Measurements from ENCODE around the gene SLC5A2.

The SLC5A2 gene

GRCh38 chr16:31467858-31468257 lies 15.1 kb upstream of the SLC5A2 start:
- H3K27ac ChIP-seq (ENCODE audit: insufficient read depth, low read depth, low read length, poor library complexity, severe bottlenecking) = no peak overlapping the region
- peaks cover 5% of the 10 kb centered on the region for H3K4me1 ChIP-seq (ENCODE audit: control insufficient read depth, insufficient read depth, low read length)
- no peaks in the 10 kb centered on the region for H3K36me3 ChIP-seq (ENCODE audit: control insufficient read depth, insufficient read depth, low read length)
- WGBS, 2 experiments = 92 to 93% methylated on average over 4 to 5 of the region's 5 CpGs
- H3K27me3 ChIP-seq (ENCODE audit: control insufficient read depth, insufficient read depth, low read length, poor library complexity, severe bottlenecking) = peaks cover 22% of the 10 kb centered on the region
- no peak overlapping the region for H3K4me3 ChIP-seq (ENCODE audit: insufficient read depth, low read depth, low read length)
- no peaks in the 10 kb centered on the region for H3K9me3 ChIP-seq (ENCODE audit: control insufficient read depth, low read length)

- peaks cover 5% of the 10 kb centered on the region for H3K4me1 ChIP-seq (ENCODE audit: control insufficient read depth, insufficient read depth, low read length)
- H3K9me3 ChIP-seq (ENCODE audit: control insufficient read depth, low read length) = no peaks in the 10 kb centered on the region
- peaks cover 44% of the 10 kb centered on the region for H3K27me3 ChIP-seq (ENCODE audit: control insufficient read depth, insufficient read depth, low read length, poor library complexity, severe bottlenecking)
- no peaks in the 10 kb centered on the region for H3K36me3 ChIP-seq (ENCODE audit: control insufficient read depth, insufficient read depth, low read length)
- no peak overlapping the region for H3K4me3 ChIP-seq (ENCODE audit: insufficient read depth, low read depth, low read length)
- WGBS, 2 experiments = 84 to 90% methylated on average over 3 of the region's 3 CpGs
- no peak overlapping the region for H3K27ac ChIP-seq (ENCODE audit: insufficient read depth, low read depth, low read length, poor library complexity, severe bottlenecking)
Measured at GRCh38 chr16:31470615-31471014, 12.3 kb upstream of the SLC5A2 start.

DNA sequence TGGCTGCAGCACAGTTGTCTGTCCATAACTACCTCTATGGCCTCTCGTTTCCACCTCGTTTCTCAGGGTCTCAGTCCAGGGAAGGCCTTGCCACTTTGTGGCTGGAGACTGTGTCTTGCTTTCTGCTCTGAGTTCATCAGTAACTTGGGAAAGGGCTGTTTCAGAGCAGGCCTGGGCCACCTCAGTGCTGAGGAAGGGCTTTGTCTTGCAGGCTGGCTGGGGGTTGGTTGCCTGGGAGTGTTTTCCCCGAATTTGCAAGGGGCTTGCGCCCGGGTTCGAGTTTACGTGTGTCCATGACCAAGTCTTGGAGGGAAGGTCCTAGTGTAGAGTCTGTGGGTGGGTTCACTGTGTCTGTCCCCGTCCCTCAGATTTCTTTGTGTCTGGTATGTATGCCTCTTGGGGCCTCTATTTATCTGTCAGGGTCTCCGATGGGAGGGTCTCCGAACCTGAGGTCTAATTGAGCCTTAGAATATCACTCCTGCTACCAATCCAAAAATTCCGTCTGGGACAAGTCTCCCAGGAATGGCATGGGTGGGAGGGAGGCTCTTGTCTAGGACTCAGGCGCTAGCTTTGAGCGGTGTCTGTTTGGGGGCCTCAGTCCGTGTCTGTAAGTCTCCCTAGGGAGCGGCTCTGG lies 11.6 kb upstream of the SLC5A2 start:
- H3K27ac ChIP-seq (ENCODE audit: insufficient read depth, low read depth, low read length, poor library complexity, severe bottlenecking) = no peak overlapping the region
- peak overlapping the region; percentile 45 for H3K4me3 ChIP-seq (ENCODE audit: insufficient read depth, low read depth, low read length)
- H3K27me3 ChIP-seq (ENCODE audit: control insufficient read depth, insufficient read depth, low read length, poor library complexity, severe bottlenecking) = peaks cover 51% of the 10 kb centered on the region
- H3K36me3 ChIP-seq (ENCODE audit: control insufficient read depth, insufficient read depth, low read length) = no peaks in the 10 kb centered on the region
- H3K9me3 ChIP-seq (ENCODE audit: control insufficient read depth, low read length) = no peaks in the 10 kb centered on the region
- H3K4me1 ChIP-seq (ENCODE audit: control insufficient read depth, insufficient read depth, low read length) = peaks cover 5% of the 10 kb centered on the region
- 54 to 58% methylated on average over 15 of the region's 15 CpGs for WGBS, 2 experiments

- no peaks in the 10 kb centered on the region for H3K36me3 ChIP-seq (ENCODE audit: control insufficient read depth, insufficient read depth, low read length)
- no peak within 1 kb of the TSS for H3K27ac ChIP-seq (ENCODE audit: insufficient read depth, low read depth, low read length, poor library complexity, severe bottlenecking)
- WGBS, 2 experiments = 1% methylated on average over 58 to 62 of the region's 63 CpGs
- peak within 1 kb of the TSS; percentile 45 for H3K4me3 ChIP-seq (ENCODE audit: insufficient read depth, low read depth, low read length)
- H3K27me3 ChIP-seq (ENCODE audit: control insufficient read depth, insufficient read depth, low read length, poor library complexity, severe bottlenecking) = peaks cover 59% of the 10 kb centered on the region
- H3K9me3 ChIP-seq (ENCODE audit: control insufficient read depth, low read length) = no peaks in the 10 kb centered on the region
- peaks cover 5% of the 10 kb centered on the region for H3K4me1 ChIP-seq (ENCODE audit: control insufficient read depth, insufficient read depth, low read length)
Measured at GRCh38 chr16:31471875-31472708, 10.8 kb upstream of the SLC5A2 start, which contains the start of gene TGFB1I1. TGFB1I1 (plus strand) TSS chr16:31472152; CDS start chr16:31472189, 37 bp downstream.

- no peaks in the 10 kb centered on the region for H3K9me3 ChIP-seq (ENCODE audit: control insufficient read depth, low read length)
- peak overlapping the region; percentile 45 for H3K4me3 ChIP-seq (ENCODE audit: insufficient read depth, low read depth, low read length)
- H3K27ac ChIP-seq (ENCODE audit: insufficient read depth, low read depth, low read length, poor library complexity, severe bottlenecking) = no peak overlapping the region
- peaks cover 5% of the 10 kb centered on the region for H3K4me1 ChIP-seq (ENCODE audit: control insufficient read depth, insufficient read depth, low read length)
- WGBS, 2 experiments = 44 to 52% methylated on average over 20 of the region's 20 CpGs
- no peaks in the 10 kb centered on the region for H3K36me3 ChIP-seq (ENCODE audit: control insufficient read depth, insufficient read depth, low read length)
- H3K27me3 ChIP-seq (ENCODE audit: control insufficient read depth, insufficient read depth, low read length, poor library complexity, severe bottlenecking) = peaks cover 65% of the 10 kb centered on the region
Measured at GRCh38 chr16:31472709-31473203, 10.2 kb upstream of the SLC5A2 start.

GRCh38 chr16:31473264-31473984 lies 9.5 kb upstream of the SLC5A2 start:
- Histone ChIP-seq H3K9me3 (ENCODE audit: control insufficient read depth, low read length) (no peaks in the 10 kb centered on the region), H3K27ac (ENCODE audit: insufficient read depth, low read depth, low read length, poor library complexity, severe bottlenecking) (no peak overlapping the region), H3K4me1 (ENCODE audit: control insufficient read depth, insufficient read depth, low read length) (peaks cover 5% of the 10 kb centered on the region), H3K27me3 (ENCODE audit: control insufficient read depth, insufficient read depth, low read length, poor library complexity, severe bottlenecking) (peaks cover 70% of the 10 kb centered on the region), H3K36me3 (ENCODE audit: control insufficient read depth, insufficient read depth, low read length) (no peaks in the 10 kb centered on the region), H3K4me3 (ENCODE audit: insufficient read depth, low read depth, low read length) (no peak overlapping the region)
- 92 to 93% methylated on average over 17 of the region's 17 CpGs for WGBS, 2 experiments

- no peak overlapping the region for H3K27ac ChIP-seq (ENCODE audit: insufficient read depth, low read depth, low read length, poor library complexity, severe bottlenecking)
- H3K27me3 ChIP-seq (ENCODE audit: control insufficient read depth, insufficient read depth, low read length, poor library complexity, severe bottlenecking) = peaks cover 73% of the 10 kb centered on the region
- 88 to 89% methylated on average over 12 of the region's 12 CpGs for WGBS, 2 experiments
- H3K36me3 ChIP-seq (ENCODE audit: control insufficient read depth, insufficient read depth, low read length) = no peaks in the 10 kb centered on the region
- H3K4me3 ChIP-seq (ENCODE audit: insufficient read depth, low read depth, low read length) = no peak overlapping the region
- no peaks in the 10 kb centered on the region for H3K9me3 ChIP-seq (ENCODE audit: control insufficient read depth, low read length)
- peaks cover 5% of the 10 kb centered on the region for H3K4me1 ChIP-seq (ENCODE audit: control insufficient read depth, insufficient read depth, low read length)
Measured at GRCh38 chr16:31474173-31474714, 8.7 kb upstream of the SLC5A2 start.

GRCh38 chr16:31474773-31475738 lies 7.9 kb upstream of the SLC5A2 start:
- H3K36me3 ChIP-seq (ENCODE audit: control insufficient read depth, insufficient read depth, low read length) = no peaks in the 10 kb centered on the region
- H3K27ac ChIP-seq (ENCODE audit: insufficient read depth, low read depth, low read length, poor library complexity, severe bottlenecking) = no peak overlapping the region
- peaks cover 5% of the 10 kb centered on the region for H3K4me1 ChIP-seq (ENCODE audit: control insufficient read depth, insufficient read depth, low read length)
- no peaks in the 10 kb centered on the region for H3K9me3 ChIP-seq (ENCODE audit: control insufficient read depth, low read length)
- WGBS, 2 experiments = 92% methylated on average over 11 to 12 of the region's 12 CpGs
- no peak overlapping the region for H3K4me3 ChIP-seq (ENCODE audit: insufficient read depth, low read depth, low read length)
- H3K27me3 ChIP-seq (ENCODE audit: control insufficient read depth, insufficient read depth, low read length, poor library complexity, severe bottlenecking) = peaks cover 79% of the 10 kb centered on the region

DNA sequence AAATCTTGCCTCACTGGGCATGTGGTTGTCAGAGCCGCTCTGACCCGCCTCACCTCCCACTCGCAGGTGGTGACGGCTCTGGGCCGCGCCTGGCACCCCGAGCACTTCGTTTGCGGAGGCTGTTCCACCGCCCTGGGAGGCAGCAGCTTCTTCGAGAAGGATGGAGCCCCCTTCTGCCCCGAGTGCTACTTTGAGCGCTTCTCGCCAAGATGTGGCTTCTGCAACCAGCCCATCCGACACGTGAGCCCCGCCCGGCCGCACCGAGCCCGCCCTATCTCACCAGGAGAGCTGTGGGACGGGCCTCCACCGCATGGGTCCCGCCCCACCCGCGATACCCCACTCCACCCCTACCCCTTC lies 7.0 kb upstream of the SLC5A2 start:
- H3K4me3 ChIP-seq (ENCODE audit: insufficient read depth, low read depth, low read length) = no peak overlapping the region
- no peak overlapping the region for H3K27ac ChIP-seq (ENCODE audit: insufficient read depth, low read depth, low read length, poor library complexity, severe bottlenecking)
- no peaks in the 10 kb centered on the region for H3K36me3 ChIP-seq (ENCODE audit: control insufficient read depth, insufficient read depth, low read length)
- peaks cover 80% of the 10 kb centered on the region for H3K27me3 ChIP-seq (ENCODE audit: control insufficient read depth, insufficient read depth, low read length, poor library complexity, severe bottlenecking)
- no peaks in the 10 kb centered on the region for H3K9me3 ChIP-seq (ENCODE audit: control insufficient read depth, low read length)
- peaks cover 5% of the 10 kb centered on the region for H3K4me1 ChIP-seq (ENCODE audit: control insufficient read depth, insufficient read depth, low read length)
- 79 to 83% methylated on average over 26 of the region's 26 CpGs for WGBS, 2 experiments
